ENCODE measurements around the gene GAREM1.

The GAREM1 gene

GRCh38 chr18:32455361-32455760 lies 15.3 kb downstream of the GAREM1 start:
- DNase-seq = no peak

GRCh38 chr18:32454593-32454992 lies 16.1 kb downstream of the GAREM1 start:
- no peak for DNase-seq

GRCh38 chr18:32450874-32451273 lies 19.8 kb downstream of the GAREM1 start:
- DNase-seq = no peak

- DNase-seq = no peak
These were observed 20.5 kb downstream of the GAREM1 start for GRCh38 chr18:32450026-32450691.

GRCh38 chr18:32446780-32447179 lies 23.9 kb downstream of the GAREM1 start:
- peak; percentile 79 for DNase-seq

GRCh38 chr18:32445846-32446245 lies 24.8 kb downstream of the GAREM1 start:
- no peak for DNase-seq

GRCh38 chr18:32443706-32444215 lies 26.9 kb downstream of the GAREM1 start:
- no peak for DNase-seq

GRCh38 chr18:32443033-32443705 lies 27.5 kb downstream of the GAREM1 start:
- DNase-seq = no peak

GRCh38 chr18:32442575-32442974 lies 28.1 kb downstream of the GAREM1 start:
- no peak for DNase-seq

- DNase-seq = peak; percentile 35
These were observed 29.1 kb downstream of the GAREM1 start for GRCh38 chr18:32441533-32441932.

- DNase-seq = no peak
These were observed 30.2 kb downstream of the GAREM1 start for GRCh38 chr18:32440518-32440917.

- DNase-seq = peak; percentile 58
These were observed 30.9 kb downstream of the GAREM1 start for GRCh38 chr18:32439802-32440201.

- DNase-seq = peak; percentile 69
These were observed 31.4 kb downstream of the GAREM1 start for GRCh38 chr18:32439241-32439640.

GRCh38 chr18:32438173-32438572 lies 32.5 kb downstream of the GAREM1 start:
- DNase-seq = peak; percentile 66

- no peak for DNase-seq
These were observed 33.4 kb downstream of the GAREM1 start for GRCh38 chr18:32437100-32437834.

- DNase-seq = no peak
These were observed 34.8 kb downstream of the GAREM1 start for GRCh38 chr18:32435631-32436500.

- DNase-seq = no peak
These were observed 38.9 kb downstream of the GAREM1 start for GRCh38 chr18:32431753-32432152.

GRCh38 chr18:32429402-32429801 lies 41.3 kb downstream of the GAREM1 start:
- DNase-seq = no peak

- no peak for DNase-seq
These were observed 43.4 kb downstream of the GAREM1 start for GRCh38 chr18:32427084-32427900.

GRCh38 chr18:32425466-32425865 lies 45.2 kb downstream of the GAREM1 start:
- DNase-seq = no peak

GRCh38 chr18:32424696-32425095 lies 46.0 kb downstream of the GAREM1 start:
- no peak for DNase-seq

Data from NCI-H146 (cell line).